Uterus (tissue), 2 donors: ENCODE results near the gene CORT.

Source experiments
- POLR2A ChIP-seq, 2 donors: fragments of 450-650 bp; IDR thresholded peaks; one replicate each; pipeline ENCODE4 v1.6.1; 2016; ENCODE audit warnings: antibody characterized with exemption in 2 of 2, mild to moderate bottlenecking in 1 of 2, moderate library complexity in 1 of 2
- TF ChIP-seq, protein P1 (sequence below), 4 experiments: fragments of 200-600 bp in 2 of 4; fragments of 450-650 bp in 2 of 4; sonication (generic) in 2 of 4; IDR thresholded peaks; one replicate each; pipeline ENCODE4 v1.5.1; 2016 to 2019; ENCODE audit warnings: antibody characterized with exemption in 4 of 4, mild to moderate bottlenecking in 2 of 4, moderate library complexity in 1 of 4

DNA sequence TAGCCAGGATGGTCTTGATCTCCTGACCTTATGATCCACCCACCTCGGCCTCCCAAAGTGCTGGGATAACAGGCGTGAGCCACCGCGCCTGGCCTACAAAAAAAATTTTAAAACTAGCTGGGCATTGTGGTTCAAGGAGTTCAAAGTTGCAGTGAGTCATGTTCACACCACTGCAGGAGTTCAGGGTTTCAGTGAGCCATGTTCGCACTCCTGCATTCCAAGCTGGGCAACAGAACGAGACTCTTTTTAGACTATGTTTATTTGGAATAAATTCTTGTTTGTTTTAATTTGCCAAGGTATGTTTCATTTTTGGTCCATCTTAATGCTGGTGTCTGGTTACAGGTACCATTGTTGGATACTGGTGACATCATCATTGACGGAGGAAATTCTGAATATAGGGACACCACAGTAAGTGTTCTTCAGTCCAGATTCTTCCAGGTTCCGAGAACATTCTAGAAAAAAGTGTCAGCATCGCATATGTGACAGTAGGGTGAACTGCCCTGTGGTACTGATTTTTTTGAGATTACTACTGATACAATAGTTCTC, 47.0 kb upstream of the CORT start:
- TF ChIP-seq, protein P1, sequence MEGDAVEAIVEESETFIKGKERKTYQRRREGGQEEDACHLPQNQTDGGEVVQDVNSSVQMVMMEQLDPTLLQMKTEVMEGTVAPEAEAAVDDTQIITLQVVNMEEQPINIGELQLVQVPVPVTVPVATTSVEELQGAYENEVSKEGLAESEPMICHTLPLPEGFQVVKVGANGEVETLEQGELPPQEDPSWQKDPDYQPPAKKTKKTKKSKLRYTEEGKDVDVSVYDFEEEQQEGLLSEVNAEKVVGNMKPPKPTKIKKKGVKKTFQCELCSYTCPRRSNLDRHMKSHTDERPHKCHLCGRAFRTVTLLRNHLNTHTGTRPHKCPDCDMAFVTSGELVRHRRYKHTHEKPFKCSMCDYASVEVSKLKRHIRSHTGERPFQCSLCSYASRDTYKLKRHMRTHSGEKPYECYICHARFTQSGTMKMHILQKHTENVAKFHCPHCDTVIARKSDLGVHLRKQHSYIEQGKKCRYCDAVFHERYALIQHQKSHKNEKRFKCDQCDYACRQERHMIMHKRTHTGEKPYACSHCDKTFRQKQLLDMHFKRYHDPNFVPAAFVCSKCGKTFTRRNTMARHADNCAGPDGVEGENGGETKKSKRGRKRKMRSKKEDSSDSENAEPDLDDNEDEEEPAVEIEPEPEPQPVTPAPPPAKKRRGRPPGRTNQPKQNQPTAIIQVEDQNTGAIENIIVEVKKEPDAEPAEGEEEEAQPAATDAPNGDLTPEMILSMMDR (IDR thresholded peaks at IDR 0.05) = no peak
- no peak for TF ChIP-seq POLR2A (IDR thresholded peaks at IDR 0.05)
